HL-60/S4 treated with retinoic acid at 250 ng/mL for 4 days and 3 days (cell line): Measurements from ENCODE around the gene GJD2.

Experiments
- in situ Hi-C: fragments of 300-500 bp; cut with MboI; formaldehyde crosslinking; loops from 2 replicates; pipeline ENCODE4 v1.7.0; 2022; ENCODE audit warnings: low sequenced_read_pairs

GJD2 gene

DNA sequence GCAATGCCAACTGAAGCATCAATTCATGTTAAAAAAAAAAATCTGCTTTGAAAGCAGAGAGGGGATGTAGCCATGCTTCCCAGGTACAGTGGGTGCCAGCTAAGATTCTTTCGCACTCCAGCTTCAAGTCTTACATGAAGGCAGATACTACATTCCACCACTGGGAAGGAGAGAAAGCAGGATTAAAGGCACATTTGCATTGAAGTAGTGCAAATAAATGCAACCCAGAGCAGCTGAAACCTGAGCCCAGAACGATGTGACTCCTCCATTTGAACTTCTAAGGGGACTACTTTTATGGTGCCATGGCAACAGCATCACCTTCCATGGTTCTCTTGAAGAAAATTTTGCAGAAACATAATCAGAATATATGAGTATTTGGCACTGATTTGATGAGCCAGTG, 19.1 kb upstream of the GJD2 start:
- in situ Hi-C loops: no loop called here

DNA sequence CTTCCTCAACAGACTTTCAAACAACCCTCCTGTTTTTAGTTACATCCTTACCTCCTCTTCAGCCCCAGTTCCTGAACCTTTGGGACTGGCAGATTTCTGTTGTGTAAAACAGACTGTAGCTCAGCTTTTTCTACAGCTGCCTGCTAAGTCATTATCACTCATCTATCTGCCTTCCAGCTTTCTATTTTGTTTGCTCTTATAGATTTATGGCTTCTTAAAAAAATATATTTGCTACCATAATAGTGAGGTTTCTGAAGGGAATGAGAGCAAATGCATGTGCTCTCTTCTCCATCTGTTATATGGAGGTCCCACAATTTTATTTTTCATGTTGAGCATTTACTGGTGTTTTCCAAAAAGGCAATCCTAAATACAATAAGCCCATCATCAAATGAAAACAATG, 18.2 kb upstream of the GJD2 start:
- in situ Hi-C loops: no loop called here

DNA sequence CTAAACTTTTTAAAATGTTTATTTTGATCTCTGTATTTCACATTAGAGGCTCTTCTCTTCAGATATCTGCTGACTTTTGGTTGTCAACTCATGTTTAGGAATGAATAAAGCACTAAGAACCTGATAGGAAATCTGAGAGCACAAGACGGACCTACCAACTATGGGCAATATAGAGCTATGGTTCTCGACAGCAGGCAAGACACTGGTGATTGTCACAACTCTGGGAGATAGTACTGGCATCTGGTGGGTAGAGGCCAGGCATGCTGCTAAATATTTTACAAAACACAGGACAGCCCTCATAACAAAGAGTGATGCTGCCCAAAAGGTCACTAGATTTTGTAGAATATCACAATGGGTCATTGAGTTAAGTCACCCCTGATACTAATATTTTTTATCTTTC, 17.5 kb upstream of the GJD2 start:
- in situ Hi-C loops: no loop called here

DNA sequence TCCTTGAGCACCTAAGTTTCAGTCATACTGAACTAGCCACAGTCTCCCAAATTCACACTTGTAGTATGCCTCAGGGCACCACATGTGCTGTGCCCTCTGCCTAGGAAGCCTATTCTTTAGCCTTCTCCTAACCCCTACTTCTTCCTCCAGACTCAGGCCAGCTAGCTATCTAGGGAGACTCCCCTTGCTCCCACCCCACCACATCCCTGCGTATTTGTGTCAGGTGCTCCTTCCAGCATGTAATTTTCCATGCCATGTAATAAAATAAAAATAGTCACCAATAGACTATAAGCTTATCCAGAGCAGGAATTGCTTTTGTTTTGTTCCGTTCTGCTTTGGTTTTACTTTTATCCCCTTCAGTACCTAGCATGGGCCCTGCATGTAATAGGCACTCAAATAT, 14.9 kb upstream of the GJD2 start:
- in situ Hi-C loops: no loop called here

DNA sequence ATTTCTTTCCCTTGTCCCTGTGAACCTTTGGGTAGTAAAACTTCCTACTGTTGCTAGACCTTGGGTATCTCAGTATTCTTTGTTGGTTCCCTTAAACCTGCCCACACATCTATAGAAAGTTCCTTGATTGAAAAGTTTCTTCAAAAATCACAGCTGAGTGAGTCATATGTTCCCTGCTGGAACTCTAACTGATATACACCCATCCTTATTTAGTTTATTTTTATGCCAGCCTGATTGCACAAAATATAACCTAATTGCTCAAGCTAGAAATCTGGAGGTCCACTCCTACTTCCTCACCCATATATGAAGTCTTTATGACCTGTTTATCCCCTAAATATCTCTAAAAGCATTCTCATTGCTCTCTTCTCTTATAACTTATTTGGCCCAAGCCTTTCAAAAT, 13.7 kb upstream of the GJD2 start:
- in situ Hi-C loops: no loop called here

DNA sequence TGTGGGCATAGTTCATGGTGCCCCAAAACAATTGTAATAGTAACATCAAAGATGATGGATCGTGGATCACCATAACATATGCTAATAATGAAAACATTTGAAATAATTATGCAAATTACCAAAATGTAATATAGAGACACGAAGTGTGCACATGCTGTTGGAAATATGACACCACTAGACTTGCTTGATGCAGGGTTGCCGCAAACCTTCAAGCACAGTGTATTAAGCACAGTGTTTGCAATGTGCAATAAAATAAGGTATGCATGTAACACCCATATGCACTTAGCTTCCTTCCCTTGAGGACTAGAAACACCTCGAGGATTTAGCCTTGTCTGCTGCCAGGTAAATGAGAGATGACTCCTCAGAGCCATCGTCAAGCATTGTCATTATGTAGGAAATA, 10.9 kb upstream of the GJD2 start:
- in situ Hi-C loops: no loop called here

DNA sequence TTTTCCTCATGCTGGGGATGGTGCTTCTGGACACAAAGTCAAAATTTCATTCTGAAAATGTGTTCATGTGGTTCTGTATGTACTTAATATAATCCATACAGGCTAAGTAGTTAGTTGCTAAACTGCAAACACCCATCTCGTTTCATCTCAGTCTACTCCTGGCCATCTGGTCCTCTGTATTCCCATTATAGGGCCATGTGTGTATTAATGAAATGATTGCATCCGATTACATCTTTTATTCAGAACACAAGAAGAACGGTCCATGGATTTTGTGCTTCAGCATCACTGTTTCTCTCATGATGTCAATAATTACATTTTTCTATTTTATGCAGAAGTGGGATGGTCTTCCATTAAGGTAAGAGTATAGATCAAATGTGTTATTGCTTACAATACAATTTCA, 6.1 kb upstream of the GJD2 start:
- in situ Hi-C loops: no loop called here

DNA sequence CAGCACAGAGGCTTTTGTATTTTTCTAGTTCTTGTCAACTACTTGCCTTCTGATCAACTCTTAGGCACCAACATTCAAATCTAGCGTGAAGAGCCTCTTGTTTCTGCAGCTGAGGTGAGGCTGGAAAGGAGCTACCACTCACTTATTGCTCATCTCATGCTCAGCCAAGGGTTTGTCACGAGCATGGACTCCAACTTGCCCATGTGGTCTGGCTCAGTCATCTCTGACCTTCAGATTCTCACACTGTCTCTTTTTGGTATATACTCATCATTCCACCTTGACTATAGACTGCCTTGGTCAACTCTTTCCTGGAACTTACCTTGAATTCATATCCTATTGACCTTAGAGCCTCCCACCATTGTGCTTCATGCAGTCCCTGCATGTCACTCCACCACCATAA, 5.2 kb upstream of the GJD2 start:
- in situ Hi-C loops: no loop called here

DNA sequence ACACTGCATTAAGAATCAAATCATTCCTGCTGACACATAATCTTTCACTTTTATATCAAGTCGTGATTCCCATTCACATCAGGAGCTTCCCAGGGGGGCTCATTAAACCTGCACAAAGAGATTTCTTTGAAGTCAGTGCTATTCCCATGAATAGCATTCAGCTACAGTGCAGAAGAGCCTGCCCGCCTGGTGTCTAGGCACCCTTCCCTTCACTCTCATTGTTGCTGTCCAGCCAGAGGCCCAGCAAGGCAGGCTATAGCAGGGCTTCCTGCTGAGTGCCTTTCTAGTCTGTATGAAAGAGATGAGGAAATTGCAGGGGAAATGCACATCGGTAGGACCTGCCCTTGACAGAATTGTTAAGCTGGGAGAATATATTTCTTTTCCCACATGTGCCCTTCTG, 4.5 kb upstream of the GJD2 start:
- in situ Hi-C loops: no loop called here

DNA sequence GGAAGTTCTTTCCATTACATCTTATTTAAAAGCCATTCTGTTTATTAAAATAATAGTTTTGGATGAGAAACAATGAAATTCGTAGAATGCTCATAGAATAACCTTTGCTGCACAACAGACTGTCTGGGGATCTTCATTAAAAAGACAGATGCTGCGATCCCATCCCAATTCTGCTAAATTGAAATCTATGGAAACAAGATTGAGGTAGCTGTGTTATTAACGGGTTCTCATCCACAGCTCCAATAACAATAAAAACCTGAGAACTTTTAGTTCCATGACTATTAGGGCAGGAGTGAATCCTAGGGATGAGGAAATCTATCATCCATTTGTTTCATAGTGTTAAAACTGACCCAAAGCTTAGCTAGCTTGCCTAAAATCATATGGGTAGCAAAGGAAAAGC, 2.5 kb upstream of the GJD2 start:
- in situ Hi-C loops: no loop called here

DNA sequence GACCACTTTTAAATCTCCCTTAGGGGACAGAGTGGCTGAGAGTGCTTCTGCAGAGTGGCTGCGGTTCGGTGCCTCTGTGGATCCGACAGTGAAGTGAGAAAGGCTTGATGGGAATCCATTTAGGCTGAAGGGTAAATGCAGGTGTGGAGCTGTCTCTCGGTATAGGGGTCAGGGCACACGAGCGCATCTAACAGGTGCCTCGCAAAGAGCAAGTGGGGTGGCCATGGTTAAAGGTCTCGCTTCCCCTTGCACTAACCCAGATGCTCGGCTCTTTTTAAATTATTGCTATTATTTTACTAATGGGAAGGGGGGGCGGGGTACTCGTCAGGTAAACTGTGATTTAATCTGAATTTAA, 598 bp upstream of the GJD2 start:
- in situ Hi-C loops: no loop called here

DNA sequence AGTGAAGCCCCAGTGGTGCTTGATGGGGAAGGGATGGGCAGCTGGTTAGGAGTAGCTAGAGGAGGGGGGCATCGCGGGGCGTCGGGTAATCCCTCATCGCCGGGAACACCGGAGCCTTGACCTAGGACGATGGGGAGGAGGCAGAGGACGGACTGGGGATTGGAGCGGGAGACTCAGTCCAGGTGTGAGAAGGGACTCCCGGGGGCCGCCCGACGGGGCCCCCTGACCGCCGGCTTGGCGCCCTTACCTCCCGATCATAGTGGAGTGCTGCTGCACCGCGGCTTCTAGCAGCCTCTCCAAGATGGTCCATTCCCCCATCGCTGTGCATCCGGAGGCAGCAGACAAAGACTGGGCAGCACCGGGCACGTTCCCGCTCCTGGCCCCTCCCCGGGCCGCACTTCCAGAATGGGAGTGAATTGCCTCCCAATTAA, 612 bp downstream of the GJD2 start:
- in situ Hi-C loops: no loop called here

DNA sequence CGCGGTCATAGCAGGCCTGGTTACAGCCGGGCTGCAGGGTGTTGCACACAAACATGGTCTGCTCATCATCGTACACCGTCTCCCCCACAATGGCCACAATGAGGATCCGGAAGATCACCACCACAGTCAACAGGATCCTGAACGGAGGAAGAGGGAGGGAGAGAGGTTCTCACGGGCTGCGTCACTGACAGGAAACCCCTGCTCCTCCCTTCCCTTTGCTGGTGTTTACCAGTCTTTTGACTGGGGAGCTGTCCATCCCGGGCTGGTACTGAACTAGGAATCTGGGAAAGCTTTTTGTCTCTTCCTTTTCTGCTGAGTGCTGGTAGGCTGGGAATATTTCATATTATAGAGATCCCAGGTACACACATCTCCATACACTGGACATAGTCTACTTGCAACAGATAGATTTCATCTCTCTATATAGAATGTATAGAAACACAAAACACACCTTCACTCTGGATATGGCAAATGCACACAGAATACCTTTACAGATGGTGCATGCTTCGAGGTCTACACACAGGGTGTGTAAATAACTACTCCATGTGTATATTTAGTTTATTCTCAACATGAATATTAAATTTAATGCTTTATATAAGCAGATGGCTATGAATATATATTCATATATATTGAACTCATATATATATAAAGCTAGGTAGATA, 1.4 kb downstream of the GJD2 start:
- in situ Hi-C loops: no loop called here

DNA sequence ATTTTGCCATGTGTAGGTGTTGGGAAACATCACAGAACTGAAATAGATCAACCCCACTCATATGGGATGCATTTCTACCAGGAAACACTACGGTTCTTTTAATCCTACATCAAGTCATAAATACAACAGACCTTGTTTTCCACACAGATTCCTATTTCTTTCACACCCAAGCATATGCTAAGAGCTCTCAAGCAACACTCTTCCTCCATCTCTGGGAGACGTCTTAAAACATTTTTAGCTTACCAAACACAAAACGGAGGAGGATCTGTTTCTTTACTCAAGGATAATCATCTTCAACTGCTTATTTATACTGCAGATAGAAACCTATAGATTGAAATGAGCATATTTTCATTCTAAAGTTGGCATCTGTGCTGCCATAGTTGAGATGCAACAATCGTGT, 5.1 kb downstream of the GJD2 start:
- in situ Hi-C loops: no loop called here

DNA sequence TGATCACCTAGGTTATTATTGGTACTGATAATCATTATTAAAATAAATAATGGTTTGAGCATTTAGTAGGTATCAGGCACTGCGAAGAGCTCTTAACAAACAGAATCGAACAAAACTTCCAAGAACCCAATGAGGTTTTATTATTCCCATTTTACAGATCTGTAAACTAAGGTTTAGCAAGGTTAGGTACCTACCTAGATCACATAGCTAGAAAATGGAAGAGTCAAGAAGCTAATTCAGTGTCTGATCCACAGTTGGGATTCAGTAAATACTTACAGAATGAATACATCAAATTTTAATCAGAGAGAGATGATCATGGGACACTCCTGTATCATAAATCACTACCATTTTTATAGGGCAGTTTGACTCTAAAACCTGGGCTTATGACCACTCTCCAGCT, 15.5 kb downstream of the GJD2 start:
- in situ Hi-C loops: no loop called here

DNA sequence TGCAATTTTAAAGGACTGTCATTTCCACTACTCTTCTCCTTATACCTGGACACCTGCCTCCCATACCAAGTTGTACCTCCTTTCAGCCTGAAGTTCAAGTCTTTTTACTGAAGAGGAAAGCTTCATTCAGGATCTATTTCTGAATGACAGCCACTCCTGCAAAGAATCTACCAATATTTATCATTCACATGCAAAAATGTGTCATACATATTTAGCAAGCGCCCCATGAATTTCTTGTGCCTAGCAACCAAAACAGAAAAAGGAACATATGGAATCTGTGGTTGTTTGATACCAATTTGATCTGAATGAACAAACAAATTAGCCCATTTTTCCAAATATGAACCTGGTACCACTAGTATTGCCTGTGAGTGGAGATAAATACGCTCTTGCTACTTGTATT, 16.8 kb downstream of the GJD2 start:
- in situ Hi-C loops: no loop called here

DNA sequence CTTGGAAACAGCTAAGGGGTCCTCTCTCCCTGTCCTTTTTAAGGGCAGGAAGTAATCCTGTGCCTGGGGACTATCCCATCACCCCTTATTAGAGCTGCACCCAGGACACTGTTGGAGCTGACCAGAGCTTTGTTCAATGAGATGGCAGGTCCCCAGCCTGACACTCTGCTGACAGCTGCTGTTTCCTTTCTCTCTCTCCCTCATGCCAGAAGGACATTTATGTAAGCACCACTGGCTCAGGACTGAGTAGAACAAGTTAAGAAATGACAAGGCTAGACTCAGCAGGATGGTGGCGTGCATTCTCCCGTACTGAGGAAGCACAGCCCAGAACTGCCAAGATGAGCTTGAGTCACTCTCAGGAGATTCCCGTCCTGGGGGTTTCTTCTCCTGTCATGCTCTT, 17.3 kb downstream of the GJD2 start:
- in situ Hi-C loops: no loop called here

DNA sequence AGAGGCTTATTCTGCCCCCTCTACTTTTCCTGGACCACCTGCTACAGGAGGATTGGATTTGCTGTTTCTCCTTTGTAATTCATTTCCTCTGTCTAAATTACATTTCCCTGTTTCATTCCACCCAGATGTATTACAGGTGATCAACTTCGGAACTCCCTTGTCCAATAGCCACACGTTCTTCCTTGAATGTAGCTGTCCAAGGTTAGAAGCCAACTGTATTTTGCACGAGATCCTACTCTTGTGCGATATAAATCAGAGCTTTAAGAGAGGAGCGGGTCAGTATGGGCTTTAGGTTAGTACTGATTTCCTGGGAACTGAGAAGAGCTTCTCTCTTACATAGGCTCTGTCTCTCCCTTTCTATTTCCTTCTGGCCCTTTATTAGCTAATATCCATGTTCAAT, 20.5 kb downstream of the GJD2 start:
- in situ Hi-C loops: no loop called here

DNA sequence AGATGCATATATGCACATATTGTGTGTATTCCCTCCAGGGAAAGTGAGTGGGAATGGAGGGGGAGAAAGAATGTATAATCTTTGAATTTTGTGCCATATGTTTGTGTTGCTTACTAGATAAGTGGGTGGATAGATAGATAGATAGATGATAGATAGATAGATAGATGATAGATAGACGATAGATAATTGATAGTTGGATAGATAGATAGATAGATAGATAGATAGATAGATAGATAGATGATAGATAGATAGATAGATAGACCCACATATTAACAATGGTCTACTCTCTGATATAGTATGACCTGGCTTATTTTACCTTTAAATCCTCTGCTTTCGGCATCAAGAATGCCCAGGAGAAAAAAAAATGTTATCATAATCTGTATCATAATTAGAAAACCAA, 21.2 kb downstream of the GJD2 start:
- in situ Hi-C loops: no loop called here

DNA sequence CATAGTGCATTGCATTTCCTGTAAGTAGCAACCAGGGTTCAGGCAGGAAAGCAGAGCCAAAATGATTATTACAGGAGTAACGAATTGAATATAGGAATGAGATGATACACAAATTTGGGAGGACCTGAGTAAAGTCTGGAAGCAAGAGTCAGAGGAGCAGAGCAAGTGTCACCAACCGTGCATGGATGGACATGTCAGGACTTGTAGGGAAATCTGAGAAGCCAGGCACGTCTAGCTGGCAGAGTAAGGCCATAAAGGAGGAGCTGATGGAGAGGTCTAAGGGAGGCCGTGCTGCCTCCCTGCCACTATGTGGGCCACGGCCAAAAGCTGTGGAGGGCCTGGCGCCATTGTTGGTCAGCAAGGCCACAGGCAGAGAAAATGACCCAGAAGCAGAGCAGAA, 22.4 kb downstream of the GJD2 start:
- in situ Hi-C loops: no loop called here

DNA sequence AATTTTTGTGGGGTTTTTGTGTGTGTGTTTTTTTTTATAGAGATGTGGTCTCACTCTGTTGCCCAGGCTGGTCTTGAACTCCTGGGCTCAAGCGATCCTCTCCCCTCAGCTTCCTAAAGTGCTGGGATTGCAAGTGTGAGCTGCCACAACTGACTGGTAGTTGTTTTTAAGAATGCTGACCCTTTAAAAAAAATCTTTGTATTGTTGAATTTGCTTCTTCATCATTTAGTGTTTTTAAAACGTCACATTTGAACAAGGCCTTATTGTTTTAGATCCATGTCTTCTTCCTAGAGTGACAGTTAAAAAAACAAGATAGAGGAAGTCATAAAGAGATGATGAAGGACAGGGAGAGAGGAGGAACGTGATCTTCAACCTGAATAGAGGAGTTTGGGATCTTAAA, 24.1 kb downstream of the GJD2 start:
- in situ Hi-C loops: no loop called here

DNA sequence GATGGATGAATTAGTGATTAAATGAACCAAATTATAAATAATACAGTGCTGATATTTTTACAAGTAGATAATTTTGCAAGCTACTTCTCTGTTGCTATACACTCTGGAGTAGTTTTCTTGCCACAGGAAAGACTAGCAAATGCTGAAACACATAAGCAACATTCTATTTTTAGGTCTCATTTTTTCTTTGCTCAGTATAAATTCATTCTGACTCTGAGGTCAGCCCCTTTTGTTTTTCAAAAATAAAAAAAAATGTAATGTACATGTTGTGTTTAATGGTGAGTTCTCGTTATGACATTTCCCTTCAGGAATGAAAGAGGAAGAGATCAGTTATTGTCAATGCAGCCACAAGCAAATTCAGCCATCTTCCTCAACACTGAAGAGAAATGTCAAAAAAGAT, 24.9 kb downstream of the GJD2 start:
- in situ Hi-C loops: no loop called here

DNA sequence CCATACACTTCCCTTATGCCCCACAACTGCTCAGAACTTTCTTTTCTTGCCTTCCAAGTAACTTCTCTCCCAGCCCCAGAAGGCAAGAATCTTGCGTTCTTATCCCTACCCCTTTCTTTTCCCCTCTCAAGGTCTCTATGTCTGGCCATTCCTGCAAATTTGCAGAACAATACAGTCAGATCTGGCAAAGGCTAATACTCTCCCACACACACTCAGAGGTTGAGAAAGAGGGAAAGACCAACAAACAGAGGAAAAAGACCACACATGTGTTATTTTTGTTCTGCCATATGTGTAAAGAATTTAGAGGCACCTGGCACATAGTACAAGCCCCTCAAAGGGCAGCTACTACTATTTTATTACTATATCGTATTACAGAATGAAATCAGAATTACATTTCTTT, 25.7 kb downstream of the GJD2 start:
- in situ Hi-C loops: no loop called here
